Measurements from ENCODE around the gene SPARCL1. TPM values are rescaled to one million over a fixed set of nuclear protein-coding genes. Genes with fewer than 3 reads are reported as not detected.

SPARCL1 gene
- total RNA-seq, 2 experiments from 2014 or later, result not detected

GRCh38 chr4:87525636-87526295 lies 3.4 kb downstream of the SPARCL1 start:
- intact Hi-C loops (cut with micrococcal nuclease; ENCODE audit: unreplicated experiment), result no loop called here
- TF ChIP-seq CTCF (conservative IDR thresholded peaks at IDR 0.05; ENCODE audit: low read length), result no peak
- TF ChIP-seq EZH2phosphoT487 (IDR thresholded peaks at IDR 0.05; ENCODE audit: borderline replicate concordance, low read depth, low read length), result no peak
- H2AFZ ChIP-seq (ENCODE audit: low read length), result no peak overlapping the region
- no peak overlapping the region for H3K4me3 ChIP-seq (ENCODE audit: low read depth, low read length, poor library complexity, severe bottlenecking)
- H3K27ac ChIP-seq (ENCODE audit: low read depth, low read length, poor library complexity, severe bottlenecking), result no peak overlapping the region
- no peaks in the 10 kb centered on the region for H4K20me1 ChIP-seq (ENCODE audit: insufficient read depth, low read length)
- H3K9me3 ChIP-seq (ENCODE audit: low read length), result no peaks in the 10 kb centered on the region
- no peaks in the 10 kb centered on the region for H3K4me1 ChIP-seq (ENCODE audit: insufficient read depth, low read length, poor library complexity, severe bottlenecking)
- no peaks in the 10 kb centered on the region for H3K79me2 ChIP-seq (ENCODE audit: insufficient read depth, low read depth, low read length)
- BruUV-seq (replicated peaks), result no TSS peak
- H3K36me3 ChIP-seq (ENCODE audit: insufficient read depth, low read length), result no peaks in the 10 kb centered on the region
- ChIA-PET POLR2A (interaction anchor here (0.6 to 1.3 kb wide), 2 partner anchors 27 to 136 kb away, joined by 3 to 5 read pairs; no protein-coding TSS in a partner anchor), CTCF (ENCODE audit: unreplicated experiment) (no interaction called here)
- H3K4me2 ChIP-seq (ENCODE audit: low read length), result no peak overlapping the region
- DNase-seq (ENCODE audit: low spot score), result no peak
- H3K9me2 ChIP-seq (ENCODE audit: insufficient read depth, low read length), result no peaks in the 10 kb centered on the region

- Histone ChIP-seq H3K4me3 (ENCODE audit: low read depth, low read length, poor library complexity, severe bottlenecking) (no peak overlapping the region), H3K4me2 (ENCODE audit: low read length) (no peak overlapping the region), H2AFZ (ENCODE audit: low read length) (no peak overlapping the region), H3K36me3 (ENCODE audit: insufficient read depth, low read length) (no peaks in the 10 kb centered on the region), H3K9me2 (ENCODE audit: insufficient read depth, low read length) (no peaks in the 10 kb centered on the region), H4K20me1 (ENCODE audit: insufficient read depth, low read length) (no peaks in the 10 kb centered on the region), H3K27ac (ENCODE audit: low read depth, low read length, poor library complexity, severe bottlenecking) (no peak overlapping the region), H3K9me3 (ENCODE audit: low read length) (no peaks in the 10 kb centered on the region), H3K79me2 (ENCODE audit: insufficient read depth, low read depth, low read length) (no peaks in the 10 kb centered on the region), H3K4me1 (ENCODE audit: insufficient read depth, low read length, poor library complexity, severe bottlenecking) (no peaks in the 10 kb centered on the region)
- no TSS peak for BruUV-seq (replicated peaks)
- intact Hi-C loops (cut with micrococcal nuclease; ENCODE audit: unreplicated experiment), result no loop called here
- ChIA-PET POLR2A (no interaction called here), CTCF (ENCODE audit: unreplicated experiment) (no interaction called here)
- no peak for DNase-seq (ENCODE audit: low spot score)
- TF ChIP-seq CTCF (conservative IDR thresholded peaks at IDR 0.05; ENCODE audit: low read length) (no peak), EZH2phosphoT487 (IDR thresholded peaks at IDR 0.05; ENCODE audit: borderline replicate concordance, low read depth, low read length) (no peak)
Observed at GRCh38 chr4:87524456-87524855, 4.7 kb downstream of the SPARCL1 start.

- no peaks in the 10 kb centered on the region for H3K4me1 ChIP-seq (ENCODE audit: insufficient read depth, low read length, poor library complexity, severe bottlenecking)
- no peaks in the 10 kb centered on the region for H4K20me1 ChIP-seq (ENCODE audit: insufficient read depth, low read length)
- BruUV-seq (replicated peaks), result no TSS peak
- no peak for DNase-seq (ENCODE audit: low spot score)
- CTCF ChIA-PET (ENCODE audit: unreplicated experiment), result no interaction called here
- no peaks in the 10 kb centered on the region for H3K9me3 ChIP-seq (ENCODE audit: low read length)
- POLR2A ChIA-PET, result no interaction called here
- H3K4me3 ChIP-seq (ENCODE audit: low read depth, low read length, poor library complexity, severe bottlenecking), result no peak overlapping the region
- TF ChIP-seq CTCF (conservative IDR thresholded peaks at IDR 0.05; ENCODE audit: low read length), result no peak
- TF ChIP-seq EZH2phosphoT487 (IDR thresholded peaks at IDR 0.05; ENCODE audit: borderline replicate concordance, low read depth, low read length), result no peak
- H2AFZ ChIP-seq (ENCODE audit: low read length), result no peak overlapping the region
- H3K9me2 ChIP-seq (ENCODE audit: insufficient read depth, low read length), result no peaks in the 10 kb centered on the region
- no peaks in the 10 kb centered on the region for H3K79me2 ChIP-seq (ENCODE audit: insufficient read depth, low read depth, low read length)
- H3K4me2 ChIP-seq (ENCODE audit: low read length), result no peak overlapping the region
- no peaks in the 10 kb centered on the region for H3K36me3 ChIP-seq (ENCODE audit: insufficient read depth, low read length)
- H3K27ac ChIP-seq (ENCODE audit: low read depth, low read length, poor library complexity, severe bottlenecking), result no peak overlapping the region
- intact Hi-C loops (cut with micrococcal nuclease; ENCODE audit: unreplicated experiment), result no loop called here
Observed at GRCh38 chr4:87523307-87523706, 5.9 kb downstream of the SPARCL1 start.

Data from OCI-LY7 (cell line).